K562 (cell line): Measurements from ENCODE around the gene PRKAG2. TPM values are rescaled to one million over a fixed set of nuclear protein-coding genes. Genes with fewer than 3 reads are reported as not detected.

Experiments used
- CTCF ChIP-seq, 3 experiments: IDR thresholded peaks in 2 of 3; conservative IDR thresholded peaks in 1 of 3; 2 replicates each; pipeline ENCODE4 v1.5.1; 2011 to 2012; ENCODE audit warnings: low read length in 3 of 3, mild to moderate bottlenecking in 3 of 3, control low read depth in 2 of 3, improper control_type of control experiment in 1 of 3, inconsistent platforms in 1 of 3, low read depth in 1 of 3, mixed read lengths in 1 of 3, moderate library complexity in 1 of 3; ENCODE audit not compliant: insufficient read depth in 2 of 3
- EHMT2 ChIP-seq: fragments of 450-650 bp; IDR thresholded peaks from 2 replicates; pipeline ENCODE4 v1.6.1; 2018; ENCODE audit warnings: antibody characterized with exemption
- PHF21A ChIP-seq: fragments of 450-650 bp; IDR thresholded peaks from 2 replicates; pipeline ENCODE4 v1.6.1; 2017; ENCODE audit warnings: low read depth, borderline replicate concordance
- RAD21 ChIP-seq, 2 experiments: fragments of 250-450 bp in 1 of 2; fragments of 450-650 bp in 1 of 2; sonication (Bioruptor Pico) in 1 of 2; formaldehyde crosslinking in 1 of 2; IDR thresholded peaks in 1 of 2; conservative IDR thresholded peaks in 1 of 2; 2 replicates each; pipeline versions ENCODE4 v1.4.0 to v1.8.0; 2020 to 2022; ENCODE audit warnings: mild to moderate bottlenecking in 2 of 2, moderate library complexity in 1 of 2
- REST ChIP-seq, 2 experiments: fragments of 450-650 bp; formaldehyde crosslinking in 1 of 2; IDR thresholded peaks; 2 replicates each; pipeline versions ENCODE4 v1.4.0 to v1.6.1; 2014 to 2020; ENCODE audit warnings: mild to moderate bottlenecking in 2 of 2, borderline replicate concordance in 1 of 2, low read depth in 1 of 2
- SMARCA4 ChIP-seq: fragments of 450-650 bp; IDR thresholded peaks from 2 replicates; pipeline ENCODE4 v1.6.1; 2016
- TARDBP ChIP-seq: fragments of 450-650 bp; IDR thresholded peaks from 2 replicates; pipeline ENCODE4 v1.6.1; 2016
- TBP ChIP-seq: optimal IDR thresholded peaks from 2 replicates; pipeline ENCODE3; 2011; ENCODE audit warnings: low read depth, low read length, improper control_type of control experiment
- TGIF2 ChIP-seq: sonication (generic); formaldehyde crosslinking; IDR thresholded peaks from 2 replicates; pipeline ENCODE4 v1.8.1; 2022; ENCODE audit warnings: mild to moderate bottlenecking, missing genetic modification reagents, moderate library complexity
- ZBTB26 ChIP-seq: fragments of 450-650 bp; formaldehyde crosslinking; IDR thresholded peaks from 2 replicates; pipeline ENCODE4 v1.4.0; 2022; ENCODE audit warnings: missing genetic modification characterization
- ZC3H8 ChIP-seq: fragments of 450-650 bp; IDR thresholded peaks from 2 replicates; pipeline ENCODE4 v1.6.1; 2017
- ZNF197 ChIP-seq: fragments of 200-800 bp; sonication (Bioruptor generic); IDR thresholded peaks from 2 replicates; pipeline ENCODE4 v1.6.1; 2016; ENCODE audit warnings: low read depth, missing genetic modification characterization, missing compliant biosample characterization
- ZNF398 ChIP-seq: fragments of 250-450 bp; sonication (Bioruptor Pico); IDR thresholded peaks from 2 replicates; pipeline ENCODE4 v1.8.0; 2021; ENCODE audit warnings: moderate library complexity, mild to moderate bottlenecking, inconsistent platforms
- polyA plus RNA-seq, 8 experiments: library from polyadenylated mRNA; depleted of rRNA in 4 of 8; stranded (reverse) in 5 of 8; unstranded in 3 of 8; fragments of >200 nt; fragmentation: Nextera tagmentation in 2 of 8; fragmentation: Illumina TruSeq in 1 of 8; extraction: Ambion mirVana in 2 of 8; extraction: Trizol in 1 of 8; gene quantifications; 2 replicates each; pipeline versions ENCODE4 v1.2.1 to v1.2.3, GENCODE V29; 2011 to 2014; ENCODE audit warnings: inconsistent platforms in 1 of 8, missing spikeins in 1 of 8
- total RNA-seq, 7 experiments: library from RNA; depleted of rRNA in 6 of 7; stranded (reverse); fragments of >200 nt in 6 of 7; fragmentation: Illumina TruSeq in 2 of 7; extraction: Trizol in 2 of 7; gene quantifications; 2 replicates each; pipeline versions ENCODE4 v1.2.1 to v1.2.3, GENCODE V29; 2011 to 2021; ENCODE audit warnings: low replicate concordance in 1 of 7

PRKAG2 gene
- total and polyA plus RNA-seq, 9 of the 15 experiments (the other 6 are each of a cell fraction or from before 2014, with no cell fraction given) = 0.99 to 5.6 (median 3.3) TPM

DNA sequence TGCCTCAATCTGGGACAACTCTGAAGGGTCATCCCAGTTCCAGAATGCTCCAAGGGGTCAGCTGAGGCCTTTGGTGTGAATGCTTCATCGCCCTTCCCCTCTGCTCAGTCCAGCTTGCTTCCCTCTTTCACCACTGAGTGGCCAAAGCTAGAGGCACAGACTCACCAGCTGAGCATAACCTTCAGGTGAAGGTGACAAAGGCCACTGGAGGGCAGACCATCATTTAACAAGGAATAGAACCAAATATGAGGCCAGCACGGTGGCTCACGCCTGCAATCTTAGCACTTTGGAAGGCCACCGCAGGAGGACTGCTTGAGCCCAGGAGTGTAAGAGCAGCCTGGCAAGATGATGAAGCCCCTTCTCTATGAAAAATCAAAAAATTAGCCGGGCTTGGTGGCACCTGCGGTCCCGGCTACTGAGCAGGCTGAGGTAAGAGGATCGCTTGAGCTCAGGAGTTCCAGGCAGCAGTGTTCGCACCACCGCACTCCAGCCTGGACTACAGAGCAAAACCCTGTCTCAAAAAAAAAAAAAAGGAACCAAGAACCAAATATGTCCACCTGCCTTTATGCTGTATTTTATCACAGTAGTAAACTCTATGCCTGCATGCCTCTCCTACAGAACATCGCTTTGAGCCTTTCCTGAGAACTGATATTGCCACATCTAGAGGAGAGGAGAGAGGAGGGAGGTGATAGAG is 13.4 kb downstream of the PRKAG2 start (continued):
- TF ChIP-seq REST (IDR thresholded peaks at IDR 0.05; ENCODE audit: borderline replicate concordance) (peak; percentile 40; the same call in 1 of the 2 replicates), REST (CRISPR knock-in tag; IDR thresholded peaks at IDR 0.05; ENCODE audit: low read depth) (no peak), EHMT2 (no peak), SMARCA4 (no peak), TBP (no peak), TARDBP (no peak), TGIF2 (CRISPR knock-in tag) (no peak), RAD21 (CRISPR knock-in tag; conservative IDR thresholded peaks at IDR 0.05 in 1 of 2, IDR thresholded peaks at IDR 0.05 in 1 of 2) (peak; percentile 12 to 57; a peak in 2 of 4 replicates), ZNF197 (CRISPR knock-in tag) (no peak), ZNF398 (CRISPR knock-in tag) (no peak), PHF21A (no peak), ZBTB26 (CRISPR knock-in tag) (no peak), ZC3H8 (no peak), CTCF (IDR thresholded peaks at IDR 0.05 in 2 of 3, conservative IDR thresholded peaks at IDR 0.05 in 1 of 3; ENCODE audit: insufficient read depth in 2 of 3, low read depth in 1 of 3, low read length in 3 of 3) (peak; percentile 45 to 82 (median 67); a peak in 5 of 6 replicates)
